Tongue (tissue), 2 donors: ENCODE measurements around the gene ANKRD55. TPM values are rescaled to one million over a fixed set of nuclear protein-coding genes. Genes with fewer than 3 reads are reported as not detected.
A peak's percentile ranks its signal among the peaks of the same experiment; 100 is the strongest.
"Not testable (repeated sequence)": the region's sequence is repeated elsewhere in the genome, so short reads cannot be mapped to it uniquely, and the experiment has no call there.

Experiments used
- DNase-seq: peaks from one replicate; pipeline ENCODE4 v3.0.0-alpha.2; 2015
- total RNA-seq: library from RNA; depleted of rRNA; stranded (reverse); fragments of >200 nt; gene quantifications from one replicate; pipeline ENCODE4 v1.2.3, GENCODE V29; 2014

Gene ANKRD55
- total RNA-seq, 1 donor from 2014 or later = not detected

DNA sequence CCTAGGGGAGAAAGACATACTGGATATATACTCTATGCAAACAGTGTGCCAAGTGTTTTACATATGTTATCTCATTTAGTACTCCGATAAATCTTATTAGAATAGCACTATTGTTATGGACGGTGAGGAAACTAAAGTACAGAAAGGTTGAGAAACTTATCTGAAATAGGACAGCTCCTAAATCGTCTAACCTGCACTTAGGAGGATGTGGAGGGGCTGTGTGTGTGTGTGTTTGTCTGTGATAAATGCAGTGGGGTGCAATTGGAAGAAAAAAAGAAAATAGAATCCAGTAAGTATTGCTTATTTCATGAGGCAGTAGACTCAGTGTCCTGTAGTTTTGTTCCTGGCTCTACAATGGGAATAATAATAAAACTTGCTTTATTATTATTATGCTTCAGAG, 131.9 kb downstream of the ANKRD55 start:
- DNase-seq = no peak

DNA sequence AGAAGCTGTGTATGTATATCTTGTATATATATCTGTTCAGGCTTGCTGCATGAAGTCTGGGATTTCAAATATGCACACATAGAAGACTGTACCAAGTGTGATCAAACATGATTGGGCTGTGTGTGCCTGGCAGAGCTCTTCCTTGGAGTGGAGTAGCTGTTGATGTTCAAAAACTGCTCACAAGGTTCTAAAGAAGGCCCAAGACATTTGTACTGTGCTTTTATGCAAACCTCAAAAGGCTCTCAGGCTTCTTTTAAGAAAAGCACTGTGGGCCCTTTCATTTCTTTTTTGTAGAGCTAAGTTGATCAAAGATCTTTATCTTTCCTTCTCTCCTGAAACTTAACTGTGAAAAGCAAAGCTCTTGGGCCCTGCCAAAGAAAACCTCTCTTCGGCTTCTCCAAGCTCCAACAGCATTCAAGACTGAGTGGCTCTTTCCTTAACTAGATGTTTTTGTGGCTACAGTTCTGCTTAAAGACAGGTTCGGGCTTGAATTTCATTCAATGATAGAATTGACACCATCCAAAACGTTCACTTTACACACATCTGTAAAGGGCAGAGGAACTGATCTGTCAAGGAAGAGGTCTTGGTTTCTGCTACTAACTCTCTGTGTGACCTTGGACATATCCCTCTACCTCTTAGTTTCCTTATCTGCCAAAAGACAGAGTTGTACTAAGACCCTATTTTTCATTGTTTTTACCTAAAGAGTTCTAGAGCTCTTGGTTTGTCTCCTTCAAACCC, 132.5 kb downstream of the ANKRD55 start:
- no peak for DNase-seq

DNA sequence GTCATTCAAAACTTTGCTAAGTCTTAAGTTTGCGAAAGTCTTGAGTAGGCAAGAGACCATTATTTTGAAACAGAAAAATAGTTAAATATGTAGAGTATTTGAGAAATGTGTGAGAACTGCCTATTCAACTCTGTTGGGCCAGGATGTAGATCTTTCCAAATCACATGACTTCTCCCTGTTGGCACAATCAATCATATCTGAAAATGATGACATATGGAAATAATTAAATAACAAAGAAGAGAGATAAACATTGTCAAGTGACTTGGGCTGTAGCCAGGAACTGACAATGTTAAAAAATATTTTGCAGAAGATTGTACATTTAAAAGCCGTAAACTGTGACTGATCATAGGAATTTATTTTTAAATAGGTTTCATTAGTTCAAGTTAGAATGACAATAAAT, 133.8 kb downstream of the ANKRD55 start:
- peak; percentile 58 for DNase-seq

DNA sequence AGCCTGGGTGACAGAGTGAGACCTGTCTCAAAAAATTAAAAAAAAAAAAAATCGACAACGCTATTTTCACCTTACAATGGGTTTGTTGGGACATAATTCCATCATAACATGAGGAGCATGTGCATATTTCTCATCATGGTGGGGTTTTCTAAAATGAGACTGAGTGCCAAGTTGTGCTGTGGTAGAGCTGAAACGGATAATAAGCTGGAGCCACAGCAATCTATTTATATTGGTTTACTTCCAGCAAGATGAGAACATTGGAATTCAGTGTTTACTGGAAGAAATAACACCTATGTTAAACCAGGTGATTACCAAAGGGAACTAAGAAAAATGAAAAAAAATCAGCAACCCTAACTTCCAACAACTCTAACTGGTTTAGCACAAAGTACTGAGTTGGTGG, 136.1 kb downstream of the ANKRD55 start:
- DNase-seq = no peak

DNA sequence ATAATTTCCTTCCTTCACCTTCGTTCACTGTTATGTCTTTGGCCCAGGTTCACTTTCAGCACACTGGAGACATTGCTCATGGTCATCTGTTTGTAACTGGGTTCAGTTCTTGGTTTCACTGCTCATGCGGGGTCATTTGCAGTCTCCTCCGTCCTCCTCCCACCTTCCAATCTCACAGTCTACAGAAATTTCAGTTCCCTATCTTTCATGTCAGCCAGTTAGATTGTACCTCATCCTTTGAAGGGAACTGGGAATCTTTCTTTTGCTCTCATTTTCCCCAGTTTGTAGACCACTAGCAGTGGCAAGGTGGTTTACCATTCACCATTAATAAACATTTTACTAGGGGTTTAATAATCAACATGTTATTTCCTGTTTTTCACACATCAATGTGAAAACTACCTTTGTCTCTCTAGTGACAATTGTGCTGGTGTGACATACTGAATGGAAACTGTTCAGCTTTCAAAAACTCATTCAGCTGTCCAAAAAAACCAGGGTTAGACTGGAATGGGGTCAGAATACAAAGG, 137.5 kb downstream of the ANKRD55 start:
- no peak for DNase-seq

DNA sequence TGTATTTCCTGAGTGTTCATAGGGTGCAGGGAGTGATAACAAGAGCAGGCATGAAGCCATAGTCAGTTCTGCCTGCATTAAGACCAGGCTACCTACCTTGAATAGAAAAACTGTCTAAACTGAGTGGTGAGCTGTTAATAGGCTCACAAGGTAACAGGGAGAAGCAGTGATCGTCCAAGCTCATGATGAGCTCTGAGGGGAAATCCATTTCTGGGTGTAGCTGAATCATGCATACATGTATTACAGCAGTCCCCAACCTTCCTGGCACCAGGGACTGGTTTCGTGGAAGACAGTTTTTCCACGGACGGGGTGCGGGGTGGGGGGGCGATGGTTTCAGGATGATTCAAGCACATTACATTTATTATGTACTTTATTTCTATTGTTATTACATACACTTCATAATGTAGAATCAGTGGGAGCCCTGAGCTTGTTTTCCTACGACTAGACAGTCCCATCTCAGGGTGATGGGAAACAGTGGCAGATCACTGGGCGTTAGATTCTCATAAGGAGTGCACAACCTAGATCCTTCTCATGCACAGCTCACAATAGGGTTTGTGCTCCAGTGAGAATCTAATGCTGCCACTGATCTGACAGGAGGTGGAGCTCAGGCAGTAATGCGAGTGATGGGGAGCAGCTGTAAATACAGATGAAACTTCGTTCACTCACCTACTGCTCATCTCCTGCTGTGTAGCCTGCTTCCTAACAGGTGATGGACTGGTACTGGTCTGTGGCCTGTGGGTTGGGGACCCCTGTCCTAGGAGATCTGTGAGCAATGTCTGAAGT, 138.4 kb downstream of the ANKRD55 start:
- no peak for DNase-seq

DNA sequence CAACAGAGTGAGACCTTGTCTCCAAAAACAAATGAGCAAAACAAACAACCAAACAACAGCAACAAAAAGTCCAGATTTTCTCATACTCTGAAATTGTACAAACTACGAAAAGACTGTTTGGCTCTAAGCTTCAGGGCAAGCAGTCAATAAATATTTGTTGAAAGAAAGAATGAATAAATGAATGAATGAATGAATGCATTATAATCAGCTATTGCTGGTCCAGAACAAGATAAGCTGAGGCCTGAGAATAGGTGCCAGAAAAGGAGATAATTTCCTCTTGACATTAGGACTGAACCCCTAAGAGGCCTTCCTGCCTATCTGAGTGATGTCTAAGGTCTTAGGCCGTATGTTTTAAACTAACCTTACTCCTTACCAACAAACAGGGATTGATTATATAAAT, 139.2 kb downstream of the ANKRD55 start:
- DNase-seq = no peak

DNA sequence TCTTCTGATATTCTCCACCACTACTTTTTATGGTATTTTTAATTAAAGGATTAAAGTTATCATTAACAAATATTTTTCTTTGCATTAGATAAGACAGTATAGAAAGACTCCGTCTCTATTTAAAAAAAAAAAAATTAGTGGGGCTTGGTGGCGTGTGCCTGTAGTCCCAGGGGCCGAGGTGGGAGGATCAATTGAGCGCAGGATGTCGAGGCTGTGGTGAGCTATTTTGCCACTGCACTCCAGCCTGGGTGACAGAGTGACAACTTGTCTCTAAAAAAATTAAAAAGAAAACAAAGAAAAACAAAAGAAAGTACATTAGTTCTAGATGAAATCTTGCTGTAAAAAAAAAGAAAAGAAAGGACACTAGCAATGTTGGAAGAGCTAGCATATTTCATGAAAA, 141.0 kb downstream of the ANKRD55 start:
- no peak for DNase-seq

DNA sequence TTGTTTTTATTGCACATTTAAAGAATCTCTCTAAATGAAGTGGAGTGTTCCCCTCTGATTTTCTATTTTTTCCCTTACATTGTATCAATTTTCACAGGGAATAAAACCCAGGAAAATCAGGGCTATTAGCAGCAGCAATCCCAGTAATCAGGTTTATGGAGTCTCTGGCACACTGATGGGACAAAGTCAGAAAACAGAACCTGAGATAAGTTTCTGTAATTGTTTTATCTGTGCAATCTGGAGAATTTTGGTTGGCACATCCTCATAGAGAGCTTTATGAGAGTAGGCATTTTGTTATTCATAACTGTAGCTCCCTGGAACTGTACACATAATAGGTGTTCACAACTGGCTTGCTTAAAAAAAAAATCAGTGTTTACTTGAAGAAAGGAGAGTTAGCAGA, 141.5 kb downstream of the ANKRD55 start:
- no peak for DNase-seq

DNA sequence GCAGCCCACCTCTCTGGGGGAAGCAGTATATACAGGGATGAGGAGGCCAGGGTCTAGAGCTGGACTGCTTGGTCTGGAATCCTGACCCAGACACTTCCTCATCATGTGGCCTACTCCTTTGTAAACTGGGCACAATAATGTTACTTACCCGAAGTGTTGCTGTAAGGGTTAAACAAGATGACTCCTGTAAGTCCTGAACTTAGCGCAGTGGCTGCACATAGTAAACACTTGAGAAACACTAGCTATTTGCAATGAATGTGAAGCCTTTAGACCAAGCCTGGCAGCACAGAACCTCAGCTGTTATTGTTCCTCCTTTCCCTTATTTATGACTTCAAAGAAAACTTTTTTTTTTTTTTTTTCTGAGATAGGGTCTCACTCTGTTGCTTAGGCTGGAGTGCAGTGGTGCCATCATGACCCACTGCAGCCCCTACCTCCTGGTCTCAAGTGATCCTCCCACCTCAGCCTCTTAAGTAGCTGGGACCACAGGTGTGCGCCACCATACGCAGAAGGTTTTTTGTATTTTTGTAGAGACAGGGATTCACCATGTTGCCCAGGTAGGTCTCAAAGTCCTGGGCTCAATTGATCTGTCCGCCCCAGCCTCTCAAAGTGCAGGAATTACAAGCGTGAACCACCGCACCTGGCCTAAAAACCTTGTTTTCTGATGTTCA, 142.2 kb downstream of the ANKRD55 start:
- DNase-seq = no peak

DNA sequence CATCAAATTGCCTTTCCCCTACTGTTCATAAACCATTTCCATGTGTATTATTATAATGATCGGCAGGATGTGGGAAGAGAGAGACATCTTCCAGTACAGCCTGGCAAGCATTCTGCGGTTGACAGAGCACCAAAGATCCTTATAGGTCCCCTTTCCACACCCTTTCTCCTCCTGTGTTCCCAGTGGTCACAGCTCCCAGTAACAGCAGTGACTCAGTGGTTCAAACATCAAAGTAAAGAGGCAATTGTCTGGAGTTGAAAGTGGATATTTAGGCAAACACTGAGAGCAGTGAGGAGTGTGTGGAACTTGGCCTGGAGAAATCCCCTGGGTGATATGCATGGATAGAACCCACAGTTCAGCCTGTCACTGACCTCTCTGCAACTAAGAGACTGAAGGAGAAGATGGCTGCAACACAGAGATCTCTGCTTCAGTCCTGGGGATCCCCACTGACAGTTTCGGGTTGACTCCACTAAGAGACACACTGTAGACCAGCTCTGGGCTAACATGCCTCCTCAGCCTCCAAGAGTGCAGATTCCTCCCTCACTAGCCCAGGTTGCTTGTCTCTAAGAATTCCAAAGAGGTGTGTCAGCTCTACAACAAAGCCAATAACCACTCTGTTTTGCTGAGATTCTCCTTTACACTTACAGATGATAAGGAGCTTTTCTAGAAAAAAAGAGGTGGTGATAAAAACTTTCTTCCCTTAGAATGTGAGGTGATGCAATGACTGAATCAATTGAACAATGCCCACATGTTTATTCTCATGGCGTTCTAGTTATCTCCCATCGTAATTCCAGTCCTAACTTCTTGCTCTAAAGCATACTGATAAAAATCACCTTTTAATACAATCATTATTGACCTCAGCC, 143.9 kb downstream of the ANKRD55 start:
- DNase-seq = no peak

DNA sequence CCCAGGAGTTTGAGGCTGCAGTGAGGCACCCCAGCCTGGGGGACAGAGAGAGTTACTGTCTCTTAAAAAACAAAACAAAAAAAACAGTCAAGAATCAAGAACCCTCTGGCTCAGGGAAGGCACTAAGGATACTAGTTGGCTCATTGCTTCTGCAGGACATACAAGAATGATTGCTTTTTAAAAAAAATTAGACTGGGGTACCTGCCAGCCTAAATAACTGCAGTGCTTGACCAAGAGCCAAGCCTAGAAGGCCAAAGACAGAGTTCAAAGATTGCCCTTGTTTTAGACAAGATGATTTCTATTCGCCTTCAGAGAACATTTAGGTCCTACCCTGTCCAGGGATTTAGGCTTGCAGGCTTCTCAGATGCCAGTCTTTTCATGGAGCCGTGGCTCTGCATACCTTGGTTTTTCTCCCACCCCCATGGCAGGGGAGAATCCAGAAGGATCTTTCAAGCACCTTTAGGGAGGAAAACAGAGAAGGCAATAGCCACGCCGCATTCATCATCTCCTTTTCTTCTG, 144.6 kb downstream of the ANKRD55 start:
- no peak for DNase-seq

DNA sequence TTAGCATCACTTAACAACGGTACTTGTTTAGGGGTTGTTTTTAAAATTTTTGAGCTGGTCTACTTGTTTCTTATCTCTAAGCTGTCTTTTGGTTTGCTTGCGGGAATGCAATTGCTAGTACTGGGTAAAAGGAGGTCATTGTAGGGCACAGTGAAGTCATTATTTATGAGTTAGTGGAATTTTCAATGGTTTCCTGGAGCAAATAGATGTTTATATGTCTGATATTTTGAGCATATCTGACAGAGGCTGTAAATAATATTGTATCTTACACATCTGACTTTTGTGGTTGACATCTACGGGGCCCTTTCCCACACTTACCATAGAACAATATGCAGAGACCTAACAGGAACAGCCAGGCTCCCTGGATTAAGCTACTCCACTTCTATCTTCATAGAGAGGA, 147.9 kb downstream of the ANKRD55 start:
- DNase-seq = no peak

DNA sequence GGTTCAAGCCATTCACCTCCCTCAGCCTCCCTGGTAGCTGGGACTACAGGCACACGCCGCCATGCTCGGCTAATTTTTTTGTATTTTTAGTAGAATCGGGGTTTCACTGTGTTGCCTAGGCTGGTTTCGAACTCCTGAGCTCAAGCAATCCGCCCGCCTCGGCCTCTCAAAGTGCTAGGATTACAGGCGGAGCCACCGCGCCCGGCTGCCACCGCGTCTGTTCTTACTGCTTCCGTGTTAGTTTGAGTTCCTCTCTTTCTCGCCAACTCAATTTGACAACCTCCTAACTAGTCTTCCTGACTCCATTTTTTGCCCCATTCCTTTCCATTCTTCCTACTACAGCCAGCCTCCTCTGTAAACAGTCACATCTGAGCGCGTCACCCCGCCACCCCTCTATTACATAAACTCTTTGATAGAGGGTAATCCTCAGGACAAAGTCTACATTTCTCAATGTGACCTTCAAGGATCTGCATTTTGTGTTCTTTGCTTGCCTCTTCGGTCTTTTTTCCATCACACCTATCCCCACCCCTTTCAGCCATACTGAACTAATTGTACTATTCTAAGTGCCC, 149.8 kb downstream of the ANKRD55 start:
- DNase-seq = no peak

DNA sequence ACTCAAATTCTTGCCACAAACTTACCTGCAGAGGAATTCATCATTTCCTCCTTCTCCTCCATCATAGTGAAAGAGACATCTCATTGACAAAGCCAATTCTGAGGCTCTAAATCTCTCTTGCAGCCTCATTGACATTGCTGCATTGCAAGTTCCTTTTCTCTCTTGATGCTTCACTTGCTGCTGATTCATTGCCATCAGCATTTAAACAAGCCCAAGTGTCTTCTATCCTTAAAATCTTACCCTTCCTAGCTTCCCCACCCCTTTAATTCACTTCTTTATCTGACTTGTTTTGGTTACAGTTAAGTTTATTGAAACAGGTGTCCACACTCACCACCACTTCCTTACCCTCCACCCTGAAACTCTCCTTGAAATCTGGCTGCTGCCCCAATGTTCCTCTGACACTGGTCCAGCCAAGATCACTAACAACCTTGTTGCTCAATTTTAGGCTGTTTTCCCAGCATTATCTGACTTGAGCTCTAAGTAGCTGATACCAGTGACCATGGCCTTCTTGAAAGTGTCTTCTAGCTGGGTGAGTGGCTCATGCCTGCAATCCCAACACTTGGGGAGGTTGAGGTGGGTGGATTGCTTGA, 152.0 kb downstream of the ANKRD55 start:
- not testable (repeated sequence) for DNase-seq

DNA sequence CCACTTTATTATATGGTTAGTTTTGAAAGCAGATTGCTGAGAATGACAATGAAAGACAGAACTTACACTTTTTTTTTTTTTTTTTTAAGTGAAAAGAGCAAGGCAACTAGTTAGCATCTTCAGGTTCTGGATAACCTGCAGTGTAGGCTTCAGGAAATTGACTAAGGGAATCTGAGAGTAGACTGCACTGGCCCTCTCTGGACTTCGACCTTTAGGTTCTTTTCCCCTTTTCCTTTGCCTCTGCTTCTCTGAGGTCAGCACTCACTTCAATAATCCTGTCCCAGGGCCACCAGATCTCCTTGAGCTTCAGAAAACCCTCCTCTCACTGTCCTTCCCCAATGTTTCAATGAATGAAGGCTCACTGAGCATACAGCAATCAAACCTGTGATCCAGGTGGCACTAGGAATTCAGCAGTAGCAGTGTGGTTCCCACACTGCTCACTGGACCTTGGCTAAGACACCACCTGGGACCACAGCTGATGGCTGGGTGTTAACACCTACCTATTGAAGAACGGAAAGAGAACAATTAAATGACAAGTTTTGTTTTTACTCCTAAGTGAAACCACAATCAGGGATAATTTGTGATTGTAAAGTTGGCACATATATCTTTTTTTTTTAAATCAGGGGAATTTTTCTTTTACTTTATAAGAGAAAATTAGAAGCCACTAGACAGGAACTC, 152.6 kb downstream of the ANKRD55 start:
- DNase-seq = no peak

DNA sequence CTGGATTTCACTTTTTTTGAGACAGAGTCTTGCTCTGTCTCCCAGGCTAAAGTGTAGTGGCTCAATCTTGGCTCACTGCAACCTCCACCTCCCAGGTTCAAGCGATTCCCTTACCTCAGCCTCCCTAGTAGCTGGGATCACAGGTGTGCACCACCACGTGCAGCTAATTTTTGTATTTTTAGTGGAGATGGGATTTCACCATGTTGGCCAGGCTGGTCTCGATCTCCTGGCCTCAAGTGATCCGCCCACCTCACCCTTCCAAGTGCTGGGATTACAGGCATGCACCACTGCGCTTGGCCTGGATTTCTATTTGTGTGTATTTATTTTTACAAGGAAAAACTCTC, 154.0 kb downstream of the ANKRD55 start:
- DNase-seq = not testable (repeated sequence)

DNA sequence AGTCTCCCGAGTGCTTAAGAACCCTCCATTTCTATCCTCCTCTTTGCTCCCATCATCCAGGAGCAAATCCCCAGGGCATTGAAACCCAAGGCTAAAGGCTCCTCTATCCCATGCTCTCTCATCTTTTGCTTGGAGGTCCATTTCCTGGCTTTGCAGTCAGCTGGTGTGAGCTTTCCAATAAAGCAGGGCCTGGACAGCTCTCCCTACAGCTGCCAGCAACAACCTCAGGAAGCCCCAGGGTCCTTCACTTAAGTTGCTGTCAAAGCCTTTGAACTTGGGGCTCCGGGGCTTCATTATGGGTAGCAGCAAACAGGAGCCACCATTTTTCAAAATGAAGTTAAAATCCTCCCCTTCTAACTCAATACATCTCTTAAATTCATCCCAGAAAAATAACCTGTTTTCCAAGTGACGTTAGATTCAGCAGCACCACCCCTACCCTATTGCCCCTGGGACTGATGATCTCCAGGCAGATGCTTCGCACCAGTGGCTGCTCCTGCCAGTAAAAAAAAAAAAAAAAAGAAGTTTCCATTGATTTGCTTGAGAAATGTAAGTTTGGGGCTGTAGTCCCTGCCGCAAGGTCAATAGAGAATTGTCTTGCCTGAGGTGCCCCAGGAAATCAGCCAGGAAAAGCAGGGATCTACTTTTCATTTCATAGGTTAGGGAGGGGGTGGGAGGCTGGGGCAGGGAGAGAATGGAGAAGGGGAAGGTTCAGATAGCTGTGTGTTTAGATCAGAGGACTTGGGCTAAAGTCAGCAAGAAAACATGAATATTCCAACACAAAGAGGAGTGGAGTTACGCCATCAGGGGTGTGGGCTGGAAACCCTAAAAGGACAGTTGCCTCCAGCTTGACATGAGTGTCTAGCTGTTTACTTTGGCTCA, 154.6 kb downstream of the ANKRD55 start:
- no peak for DNase-seq

DNA sequence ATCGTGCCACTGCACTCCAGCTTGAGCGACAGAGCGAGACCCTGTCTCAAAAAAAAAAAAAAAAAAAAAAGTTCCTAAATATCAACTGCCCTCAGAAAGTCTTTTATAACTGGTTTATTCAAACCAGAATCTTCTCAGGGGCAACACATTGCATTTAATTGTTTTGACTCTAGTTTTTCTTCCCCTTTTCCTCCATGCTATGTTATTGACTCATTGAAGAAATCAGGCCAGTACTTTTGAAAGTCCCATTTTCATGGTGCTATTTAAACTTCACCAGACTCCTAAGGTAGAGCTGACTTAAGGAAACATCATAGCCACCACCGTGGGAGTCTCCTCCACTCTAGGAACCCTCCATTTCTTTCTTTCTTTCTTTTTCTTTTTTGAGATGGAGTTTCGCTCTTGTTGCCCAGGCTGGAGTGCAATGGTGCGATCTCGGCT, 155.3 kb downstream of the ANKRD55 start:
- no peak for DNase-seq
